Stimulated activated CD8-positive, alpha-beta memory T cell treated with anti-CD3 and anti-CD28 coated beads, Interleukin-15, amount 100 ng/mL, for 4 hours (primary cell): ENCODE data around the gene PARD3B.

Experiments
- DNase-seq, 2 donors: peaks; one replicate each; pipeline ENCODE4 v3.0.0-alpha.2; 2020; ENCODE audit warnings: low read depth in 2 of 2

The PARD3B gene

DNA sequence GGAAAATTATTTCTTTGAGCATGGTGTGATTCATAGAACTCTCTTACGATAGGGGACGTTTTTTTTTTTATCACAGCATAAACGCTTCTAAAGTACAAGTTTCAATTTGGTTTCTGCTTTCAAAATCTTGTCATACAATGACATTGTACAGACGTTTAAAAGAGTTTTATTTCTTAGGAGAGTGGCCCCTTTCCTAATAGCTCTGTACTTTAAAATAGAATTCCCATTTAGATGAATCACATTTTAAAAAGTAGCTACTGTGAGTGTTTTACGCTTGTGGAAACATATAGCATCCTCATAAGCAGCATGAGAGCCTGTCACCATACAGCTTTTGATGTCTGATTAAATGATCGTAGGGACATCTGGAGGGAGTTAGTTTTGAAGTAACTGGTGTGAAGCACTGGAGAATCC lies 510.9 kb downstream of the PARD3B start:
- DNase-seq: no peak

DNA sequence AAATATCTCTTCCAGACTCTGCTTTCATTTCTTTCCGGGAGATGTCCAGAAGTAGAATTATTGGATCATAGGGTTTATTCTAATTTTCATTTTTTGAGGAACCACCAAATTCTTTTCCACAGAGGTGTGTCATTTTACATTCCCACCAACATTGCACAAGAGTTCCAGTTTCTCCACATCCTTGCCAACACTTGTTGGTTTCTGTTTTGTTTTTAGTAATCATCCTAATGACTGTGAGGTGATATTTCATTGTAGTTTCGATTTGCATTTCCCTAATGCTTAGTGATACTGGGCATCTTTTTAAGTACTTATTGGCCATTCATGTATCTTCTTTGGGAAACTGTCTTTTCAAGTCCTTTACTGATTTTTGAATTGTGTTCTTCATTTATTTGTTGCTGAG lies 513.1 kb downstream of the PARD3B start:
- DNase-seq: no peak

DNA sequence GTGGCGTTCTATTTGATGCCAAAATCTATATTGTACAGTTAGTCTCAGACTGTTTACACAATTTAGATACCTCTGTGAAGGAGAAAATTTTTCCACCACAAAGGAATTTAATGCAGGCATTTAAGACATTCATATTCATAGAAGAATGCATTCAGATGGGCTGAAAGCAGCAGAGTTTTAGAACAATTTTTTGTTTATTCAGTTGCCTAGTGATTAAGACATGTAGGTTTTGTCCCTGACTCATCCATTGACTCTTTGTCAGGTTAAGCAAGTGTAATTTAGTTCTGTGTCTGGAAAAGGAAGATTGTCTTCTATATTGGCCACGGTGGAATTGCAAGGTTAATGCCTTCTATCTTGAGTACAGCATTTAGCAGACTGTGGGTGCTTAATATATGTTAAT lies 515.0 kb downstream of the PARD3B start:
- no peak for DNase-seq

DNA sequence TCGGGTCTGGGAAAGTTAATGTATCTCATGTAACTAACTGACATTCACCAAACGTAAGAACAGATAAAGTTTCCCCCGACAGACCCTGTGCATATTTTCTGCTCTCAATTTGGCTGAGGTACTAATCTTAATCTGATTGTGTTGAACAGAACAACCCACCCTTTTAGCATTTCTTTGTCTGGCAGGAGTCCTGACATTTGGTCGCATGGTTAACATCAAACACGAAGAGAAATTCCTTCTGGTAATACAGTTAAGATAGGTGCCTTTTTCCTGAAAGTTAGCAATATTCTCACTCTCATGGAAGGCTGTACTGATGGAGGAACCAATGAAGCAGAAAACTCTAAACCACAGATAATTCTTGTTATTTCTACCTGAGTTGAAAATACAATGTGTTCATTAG lies 520.8 kb downstream of the PARD3B start:
- no peak for DNase-seq

DNA sequence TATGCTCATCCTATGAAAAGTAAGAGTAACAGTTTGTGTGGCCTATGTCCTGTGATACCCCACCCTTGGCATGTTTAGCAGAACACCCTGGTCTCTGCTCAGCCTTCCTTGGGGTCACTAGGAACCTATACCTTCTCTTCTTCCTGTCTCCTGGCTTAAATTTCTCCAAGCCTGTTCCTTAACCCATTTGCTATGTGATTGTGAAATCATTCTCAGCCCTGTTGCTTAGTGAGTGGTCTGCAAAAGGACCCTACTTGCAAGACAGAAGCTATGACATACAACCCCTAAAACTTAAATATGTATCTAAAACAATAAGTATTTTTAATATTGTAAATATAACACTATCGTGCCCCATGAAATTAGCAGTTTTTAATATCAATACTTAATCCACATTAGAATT lies 524.7 kb downstream of the PARD3B start:
- DNase-seq: no peak

DNA sequence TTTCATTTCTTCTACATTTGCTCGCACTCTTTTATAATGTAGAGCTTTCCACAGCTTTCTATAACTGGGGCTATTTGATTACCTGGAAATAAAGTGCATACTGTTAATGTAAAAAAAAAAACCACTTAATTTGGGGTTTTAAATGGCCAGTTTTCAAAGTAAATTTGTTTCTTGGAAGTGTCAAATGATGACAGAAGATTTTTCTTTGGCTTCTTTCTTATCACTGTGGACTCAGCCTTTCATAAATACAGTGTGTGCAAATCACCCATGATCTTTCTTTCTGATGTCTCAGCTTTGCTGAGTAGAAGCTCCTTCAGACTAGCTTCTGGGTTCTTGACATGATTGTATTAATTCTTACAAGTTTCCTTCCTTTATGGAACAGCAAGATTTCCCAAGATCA lies 525.6 kb downstream of the PARD3B start:
- no peak for DNase-seq

DNA sequence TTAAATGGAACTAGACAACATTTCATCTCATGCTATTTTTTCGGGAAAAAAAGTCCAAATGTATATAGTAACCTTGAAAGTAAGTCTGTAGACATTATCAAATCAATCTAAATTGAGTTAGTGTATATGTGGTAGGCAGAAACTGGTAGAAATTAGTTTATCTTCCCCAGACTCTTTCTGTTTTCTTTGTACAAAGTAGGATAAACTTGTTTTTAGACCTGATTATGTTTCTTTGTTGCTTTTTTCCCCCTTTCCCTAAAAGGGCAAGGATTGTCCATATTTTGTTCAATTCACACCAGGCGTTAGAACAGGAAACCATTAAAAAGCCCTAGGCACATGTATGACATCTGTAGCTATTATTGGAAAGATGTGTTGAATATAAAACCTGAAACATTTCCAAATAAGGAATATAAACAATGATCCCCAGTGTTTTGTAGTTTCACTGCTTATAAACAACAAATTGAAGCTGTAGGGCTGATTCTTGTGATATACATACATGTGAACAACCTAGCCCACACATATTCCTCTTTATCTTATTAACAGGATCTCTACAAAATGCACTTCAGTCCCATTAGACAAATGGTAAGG lies 528.3 kb downstream of the PARD3B start:
- no peak for DNase-seq

DNA sequence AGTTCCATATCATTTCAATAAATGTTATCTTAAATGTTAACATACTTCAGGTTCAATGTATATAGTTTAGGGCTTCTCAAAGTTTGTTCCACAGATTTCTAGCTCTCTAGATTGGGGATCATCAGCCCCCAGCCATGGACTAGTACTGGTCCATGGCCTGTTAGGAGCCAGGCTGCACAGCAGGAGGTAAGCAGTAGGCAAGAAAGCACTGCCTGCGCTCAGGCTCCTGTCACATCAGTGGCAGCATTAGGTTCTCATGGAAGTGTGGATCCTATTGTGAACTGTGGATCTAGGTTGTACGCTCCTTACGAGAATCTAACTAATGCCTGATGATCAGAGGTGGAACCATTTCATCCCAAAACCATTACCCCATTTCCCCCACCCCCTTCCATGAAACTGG lies 531.1 kb downstream of the PARD3B start:
- DNase-seq: no peak

DNA sequence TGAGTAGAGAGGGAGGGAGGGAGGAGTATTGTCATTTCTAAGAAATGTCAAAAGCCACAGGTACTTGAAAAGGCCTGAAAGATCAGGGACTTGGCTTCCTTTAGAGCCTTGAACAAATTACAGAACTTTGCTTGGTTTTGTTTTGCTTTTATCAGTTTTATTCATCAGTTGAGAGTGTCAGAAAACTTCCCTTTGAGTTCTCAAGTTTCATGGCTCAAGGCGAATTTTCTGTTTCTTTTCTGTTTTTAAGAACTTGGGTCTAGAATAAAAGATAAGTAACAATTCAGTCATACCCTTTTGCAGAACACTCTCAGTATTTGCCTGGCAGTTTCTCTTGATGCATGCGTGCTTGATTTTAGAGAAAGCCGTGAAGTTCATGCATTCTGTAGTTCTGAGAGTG lies 531.9 kb downstream of the PARD3B start:
- no peak for DNase-seq

DNA sequence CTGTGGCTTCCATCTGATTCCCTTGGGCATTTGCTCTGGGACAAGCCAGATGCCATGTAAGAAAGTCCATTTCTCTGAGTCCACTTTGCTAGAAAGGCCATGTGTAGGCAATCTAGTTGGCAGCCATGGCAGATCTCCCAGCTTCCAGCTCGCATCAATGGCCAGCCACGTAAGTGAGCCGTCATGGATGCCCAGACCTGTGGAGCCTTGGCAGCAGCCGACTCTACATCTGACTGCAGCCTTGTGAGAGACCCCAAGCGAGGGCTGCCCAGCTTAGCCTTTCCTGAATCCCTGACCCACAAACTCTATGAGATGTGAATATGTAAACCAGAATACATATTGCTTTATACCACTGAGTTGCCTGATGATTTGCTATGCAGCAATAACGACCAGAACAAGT lies 533.5 kb downstream of the PARD3B start:
- DNase-seq: no peak

DNA sequence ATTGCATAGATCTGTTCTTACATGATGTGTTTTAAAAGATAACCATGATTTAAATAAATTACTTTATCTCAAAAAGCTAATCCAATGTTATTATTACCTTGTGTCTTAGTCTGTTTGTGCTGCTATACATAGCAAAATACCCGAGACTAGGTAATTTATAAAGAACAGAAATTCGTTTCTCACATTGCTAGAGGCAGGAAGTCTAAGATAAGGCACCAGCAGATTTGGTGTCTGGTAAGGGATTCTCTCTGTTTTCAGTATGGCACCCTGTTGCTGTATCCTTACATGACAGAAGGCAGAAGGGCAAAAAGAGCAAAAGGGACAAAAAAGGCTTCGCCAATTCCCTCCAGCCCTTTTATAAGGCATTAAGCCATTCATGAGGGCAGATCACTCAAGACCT lies 533.9 kb downstream of the PARD3B start:
- DNase-seq: no peak

DNA sequence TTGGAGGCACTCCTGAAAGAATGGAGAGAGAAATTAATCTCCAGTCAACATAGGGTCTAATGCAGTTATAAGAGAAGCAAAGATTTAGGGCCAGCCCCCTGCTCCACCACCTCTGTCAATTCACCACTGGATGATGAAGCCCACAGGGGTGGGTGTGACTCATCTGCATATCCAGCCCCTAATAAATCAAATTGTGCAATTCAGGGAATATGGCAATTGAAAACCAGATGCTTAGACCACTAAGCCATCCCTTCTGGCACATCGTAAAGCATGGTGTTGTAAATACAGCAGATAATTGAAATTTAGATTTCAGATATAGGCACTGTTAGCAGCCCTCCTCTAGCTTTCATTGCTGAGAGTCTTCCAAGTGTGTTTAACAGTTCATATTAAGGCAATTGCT lies 541.4 kb downstream of the PARD3B start:
- no peak for DNase-seq

DNA sequence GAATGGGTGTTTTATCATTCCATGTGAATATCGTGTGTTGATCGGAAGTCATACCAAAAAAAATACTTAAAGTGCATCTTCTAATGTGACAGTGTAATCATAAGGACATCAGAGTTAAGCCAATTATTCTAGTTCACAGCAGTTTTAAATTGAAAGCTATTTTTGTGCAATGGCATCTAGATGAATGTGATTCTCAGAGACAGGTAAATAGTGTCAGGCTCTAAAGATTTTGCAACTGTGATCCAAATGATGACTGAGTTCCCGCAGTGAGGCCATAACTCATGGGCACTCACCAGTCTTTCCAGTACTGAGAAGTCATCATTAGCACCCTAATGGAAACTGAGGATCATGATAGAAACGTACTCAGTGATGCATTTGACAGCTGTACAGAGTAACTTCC lies 542.6 kb downstream of the PARD3B start:
- no peak for DNase-seq

DNA sequence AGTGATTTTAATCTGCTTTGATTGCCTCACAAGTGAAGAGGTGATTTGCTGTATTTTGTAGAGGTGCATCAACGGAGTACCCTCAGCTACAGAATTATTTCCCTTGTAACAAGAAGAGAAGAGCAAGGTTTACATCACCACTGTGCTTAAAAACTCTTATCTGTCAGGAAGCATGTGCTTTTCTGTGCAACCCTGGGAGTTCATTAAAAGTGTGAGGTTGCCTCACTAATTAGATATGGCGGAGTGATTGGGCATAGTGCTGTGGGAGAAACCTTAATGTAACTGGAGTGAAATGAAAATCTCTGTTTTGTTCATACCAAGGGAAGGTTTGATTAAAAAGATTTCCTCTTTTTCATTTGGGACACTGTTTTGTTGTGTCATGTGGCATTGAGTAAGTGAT lies 544.7 kb downstream of the PARD3B start:
- DNase-seq: no peak

DNA sequence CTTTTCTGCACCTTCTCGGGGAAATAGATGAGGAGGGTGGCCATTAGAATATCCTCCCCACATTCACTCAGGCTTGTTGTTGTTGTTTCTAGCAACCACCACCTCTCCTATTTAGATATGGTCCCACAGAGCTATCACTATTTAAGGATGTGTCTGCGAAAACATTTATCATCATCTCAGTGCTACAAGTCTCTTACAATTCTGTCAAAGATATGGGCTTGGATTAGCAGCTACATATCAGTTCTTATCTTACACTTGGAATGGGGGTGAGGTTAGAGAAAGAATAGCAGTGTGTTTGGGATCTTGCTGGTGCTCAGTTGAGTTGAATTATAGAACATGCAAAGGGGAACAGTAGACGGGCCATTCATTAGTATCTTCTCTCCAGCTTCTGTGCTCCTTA lies 546.1 kb downstream of the PARD3B start:
- DNase-seq: no peak

DNA sequence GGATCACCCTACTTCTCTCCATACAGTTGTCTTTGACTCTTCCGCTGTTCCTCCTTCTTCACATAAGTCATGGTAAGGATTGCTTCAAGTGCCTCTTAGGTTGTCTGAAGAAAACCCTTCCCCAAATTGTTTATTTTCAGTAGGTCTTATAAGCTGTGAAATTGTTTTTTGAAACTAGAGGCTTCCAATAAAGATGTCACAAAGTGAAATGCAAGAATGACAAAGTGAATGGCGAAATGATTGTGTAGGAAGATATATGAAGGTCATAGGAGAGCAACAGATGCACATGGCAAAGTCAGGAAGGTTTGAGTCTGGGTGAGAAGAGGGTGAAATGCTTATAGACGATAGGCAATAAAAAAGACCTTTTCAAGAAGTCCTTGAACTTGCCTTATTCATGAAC lies 548.8 kb downstream of the PARD3B start:
- DNase-seq: no peak

DNA sequence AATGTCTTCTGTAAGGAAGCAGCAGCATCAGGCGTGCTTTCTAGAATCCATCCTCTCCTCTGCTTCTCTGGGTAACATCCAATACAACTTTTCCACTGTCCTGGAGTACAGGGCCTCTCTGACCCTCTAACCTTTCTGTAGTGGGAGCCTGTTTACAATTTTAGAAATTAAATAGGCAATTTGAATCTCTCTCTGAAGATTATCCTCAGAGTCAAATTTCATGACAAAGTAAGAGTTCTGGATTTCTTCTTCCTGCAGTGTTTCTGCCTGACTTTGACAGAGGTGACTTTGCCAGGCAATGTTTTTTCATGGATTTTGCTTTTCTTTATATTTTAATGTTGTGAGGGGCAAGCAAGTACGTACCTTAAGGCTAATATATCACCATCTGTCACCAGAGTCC lies 558.4 kb downstream of the PARD3B start:
- DNase-seq: no peak

DNA sequence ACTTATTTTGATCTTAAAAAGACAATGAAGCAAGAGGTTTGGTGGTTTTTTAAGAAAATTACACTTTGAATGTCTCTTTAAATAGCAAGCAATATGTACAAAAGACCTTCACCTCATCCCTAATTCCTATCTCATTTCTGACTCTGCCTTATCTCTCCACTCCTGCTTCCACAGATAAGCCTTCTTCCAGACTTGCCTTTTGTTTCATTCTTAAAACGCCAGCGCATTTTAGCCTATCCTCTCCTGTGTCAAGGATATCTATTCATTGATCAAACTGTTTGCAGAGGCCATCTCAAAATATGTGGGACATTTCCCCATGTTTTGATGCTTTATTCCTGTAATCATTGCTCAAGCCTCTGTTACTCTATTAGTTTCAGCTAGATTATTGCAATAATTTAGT lies 562.5 kb downstream of the PARD3B start:
- DNase-seq: no peak

DNA sequence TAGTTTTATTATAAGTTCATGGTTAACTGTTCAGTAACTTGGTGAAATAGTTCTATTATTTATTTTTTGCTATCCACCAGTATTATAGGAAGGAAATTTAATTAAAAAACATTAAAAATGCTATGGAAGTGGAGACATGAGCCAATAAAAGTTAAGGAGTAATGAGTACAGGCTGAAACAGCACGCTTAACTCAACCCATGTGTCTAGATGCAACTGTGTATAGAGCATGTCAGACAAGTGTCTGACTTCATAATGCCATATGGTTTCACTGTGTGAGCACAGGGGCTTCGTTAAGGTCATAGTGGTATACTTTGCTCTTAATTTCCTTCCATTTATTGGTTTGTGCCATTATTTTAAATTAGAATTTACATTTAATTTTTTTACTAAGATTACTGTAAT lies 570.2 kb downstream of the PARD3B start:
- DNase-seq: no peak

DNA sequence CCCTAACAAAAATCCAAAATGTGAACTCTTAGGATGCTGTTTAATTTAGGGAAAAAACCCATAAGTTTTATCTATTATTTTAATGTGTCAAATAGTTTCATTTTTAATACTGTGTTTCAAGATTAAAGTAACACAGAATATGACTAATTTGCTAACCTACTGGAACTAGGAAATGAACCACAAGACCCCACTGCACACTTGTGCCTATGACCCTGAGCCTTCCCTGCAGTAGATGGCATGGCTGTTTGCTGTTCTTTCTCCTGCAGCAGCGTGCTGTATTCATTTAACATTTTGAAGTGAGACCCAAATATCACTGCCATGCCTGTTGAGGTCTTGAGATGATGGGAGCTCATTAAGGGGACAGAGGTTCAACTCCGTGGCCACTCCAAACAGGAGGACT lies 571.9 kb downstream of the PARD3B start:
- no peak for DNase-seq

DNA sequence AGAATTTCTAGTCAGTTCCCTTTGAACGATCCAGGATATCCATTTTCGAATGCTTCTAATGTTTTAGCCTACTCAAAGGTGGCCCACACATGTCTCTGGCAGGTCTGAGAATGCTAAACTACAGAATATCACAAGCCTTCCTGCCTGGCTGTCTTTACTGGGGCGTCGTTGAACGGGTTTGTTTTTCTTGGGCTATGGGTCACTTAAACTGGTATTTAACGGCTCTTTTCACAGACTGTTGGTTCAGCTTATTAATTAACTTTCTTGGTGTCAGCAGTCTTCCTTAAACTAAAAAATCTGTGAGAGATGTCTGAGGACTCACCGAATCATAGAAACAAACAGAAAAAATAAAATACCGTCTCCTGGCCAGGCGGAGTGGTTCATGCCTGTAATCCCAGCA lies 573.9 kb downstream of the PARD3B start:
- DNase-seq: no peak

DNA sequence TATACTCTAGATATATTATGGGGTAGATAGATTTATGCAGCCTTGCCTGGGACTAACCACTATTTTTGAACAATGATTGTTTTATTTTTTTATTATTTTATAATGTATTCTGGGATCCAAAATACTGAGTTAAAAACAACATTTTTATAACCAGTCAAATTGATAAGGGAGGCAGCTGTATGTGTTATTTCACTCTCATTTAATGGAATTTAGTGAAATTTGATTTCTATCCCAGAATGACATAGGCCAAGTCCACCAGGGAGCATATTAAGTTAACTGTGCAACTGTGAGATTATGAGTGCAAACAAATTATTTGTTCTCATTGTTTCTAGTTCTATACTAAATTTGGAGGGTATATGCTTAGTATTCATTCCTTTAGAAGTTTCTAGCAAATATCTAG lies 583.5 kb downstream of the PARD3B start:
- DNase-seq: no peak

DNA sequence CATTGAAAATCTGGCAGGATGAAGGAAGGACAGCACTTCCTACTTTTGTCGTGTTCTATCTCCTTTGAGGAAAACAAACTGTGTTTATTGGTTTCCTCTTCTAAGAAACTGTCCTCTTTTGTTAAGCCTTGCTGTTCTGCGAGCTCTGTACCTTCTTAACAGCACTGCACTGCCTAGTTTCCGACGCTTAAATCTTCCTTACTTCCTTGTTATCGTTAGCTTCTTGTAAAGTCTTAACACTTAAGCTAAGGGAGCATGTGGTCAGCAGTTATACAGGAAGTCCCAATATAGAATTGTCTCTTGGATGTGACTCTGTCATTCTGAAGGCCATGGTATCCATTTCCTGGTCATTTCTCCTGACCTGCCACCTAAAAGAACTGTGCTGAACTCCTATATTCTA lies 584.3 kb downstream of the PARD3B start:
- DNase-seq: no peak

DNA sequence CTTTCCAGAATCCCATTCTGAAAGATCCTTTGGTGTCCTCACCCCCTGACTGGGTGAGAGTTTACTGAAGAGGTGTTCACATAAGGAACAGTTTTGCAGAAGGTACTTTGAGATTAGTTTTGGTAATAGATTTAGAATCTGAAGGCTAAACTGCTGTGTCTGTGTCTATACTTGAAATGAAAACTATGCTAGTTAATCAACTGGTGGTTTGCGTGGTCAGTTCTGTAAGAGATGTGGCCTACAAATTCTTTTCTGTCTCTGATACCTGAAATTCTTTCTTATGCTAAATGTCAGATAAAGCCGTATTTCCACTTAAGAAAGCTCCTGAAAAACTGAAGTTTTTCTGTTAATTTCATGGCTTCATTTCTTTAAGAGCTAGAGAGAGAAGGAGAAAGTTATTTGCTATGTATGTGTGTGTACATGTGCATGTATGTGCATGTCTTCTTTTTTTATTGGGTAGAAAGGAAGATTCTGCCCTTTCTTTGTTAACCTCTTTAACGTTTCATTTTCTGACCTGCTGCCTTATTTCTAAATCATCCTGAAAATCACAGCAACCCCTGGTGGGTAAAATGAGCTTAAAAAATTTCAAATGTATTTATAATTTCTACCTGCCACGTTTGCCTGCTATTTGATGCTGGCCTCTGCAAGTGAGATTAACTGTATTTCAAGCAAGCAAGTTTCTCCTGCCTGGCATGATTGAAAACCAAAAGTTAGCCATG lies 585.0 kb downstream of the PARD3B start:
- DNase-seq: no peak
